IPS DF 19.7 (cell line): Measurements from ENCODE around the gene ITCH.
A peak's percentile ranks its signal among the peaks of the same experiment; 100 is the strongest.

Experiments
- DNase-seq: peaks from one replicate; pipeline ENCODE4 v3.0.0-alpha.2; 2013; ENCODE audit warnings: low read depth, low spot score

Gene ITCH

GRCh38 chr20:34549291-34549928 lies 186.3 kb downstream of the ITCH start:
- DNase-seq = peak; percentile 67

GRCh38 chr20:34549929-34550305 lies 186.8 kb downstream of the ITCH start:
- DNase-seq = no peak

GRCh38 chr20:34552569-34552968 lies 189.5 kb downstream of the ITCH start:
- no peak for DNase-seq

GRCh38 chr20:34553366-34553867 lies 190.3 kb downstream of the ITCH start:
- no peak for DNase-seq

- no peak for DNase-seq
Observed at GRCh38 chr20:34557936-34558319, 194.9 kb downstream of the ITCH start.

- DNase-seq = no peak
Observed at GRCh38 chr20:34558320-34559218, 195.5 kb downstream of the ITCH start, which contains the start of gene MAP1LC3A. Gene MAP1LC3A, plus strand, starts transcription at chr20:34558718. Its CDS starts 151 bp downstream, at chr20:34558869.

GRCh38 chr20:34559311-34560140 lies 196.5 kb downstream of the ITCH start:
- DNase-seq = no peak

GRCh38 chr20:34560141-34560523 lies 197.1 kb downstream of the ITCH start:
- no peak for DNase-seq

- no peak for DNase-seq
Observed at GRCh38 chr20:34560614-34561013, 197.5 kb downstream of the ITCH start.
